Fibroblast of the aortic adventitia (primary cell): Measurements from ENCODE around the gene LARP1B. TPM values are rescaled to one million over a fixed set of nuclear protein-coding genes. Genes with fewer than 3 reads are reported as not detected.

Experiments
- DNase-seq: peaks from one replicate; pipeline ENCODE4 v3.0.0-alpha.2; 2010; ENCODE audit warnings: low read depth
- H3K4me3 ChIP-seq: 2 replicates; pipeline ENCODE4 v1.5.1; 2011; ENCODE audit warnings: low read depth, mild to moderate bottlenecking, control low read depth, low read length, moderate library complexity
- CTCF ChIP-seq: IDR thresholded peaks from 2 replicates; pipeline ENCODE4 v1.5.1; 2011; ENCODE audit warnings: mild to moderate bottlenecking, low read length, control low read depth, inconsistent platforms; ENCODE audit not compliant: insufficient read depth
- total RNA-seq: library from RNA; depleted of rRNA; stranded (reverse); fragments of >200 nt; gene quantifications from 2 replicates; pipeline ENCODE4 v1.2.3, GENCODE V29; 2012; ENCODE audit warnings: low replicate concordance

Gene LARP1B
- total RNA-seq, 1 donor, result 23.8 TPM

- peak; percentile 65 for DNase-seq
- TF ChIP-seq CTCF, result no peak
- H3K4me3 ChIP-seq, result no peak overlapping the region
These were observed 102.3 kb downstream of the LARP1B start for GRCh38 chr4:128163177-128164117.

- TF ChIP-seq CTCF, result no peak
- no peak for DNase-seq
- no peak overlapping the region for H3K4me3 ChIP-seq
These were observed 105.9 kb downstream of the LARP1B start for GRCh38 chr4:128166982-128167381.

GRCh38 chr4:128168701-128169100, 107.6 kb downstream of the LARP1B start:
- no peak for TF ChIP-seq CTCF
- DNase-seq, result no peak
- no peak overlapping the region for H3K4me3 ChIP-seq

- H3K4me3 ChIP-seq, result no peak overlapping the region
- no peak for DNase-seq
- no peak for TF ChIP-seq CTCF
These were observed 108.1 kb downstream of the LARP1B start for GRCh38 chr4:128169245-128169644.

- H3K4me3 ChIP-seq, result no peak overlapping the region
- no peak for DNase-seq
- TF ChIP-seq CTCF, result no peak
These were observed 115.5 kb downstream of the LARP1B start for GRCh38 chr4:128176643-128177042.

GRCh38 chr4:128177498-128177897, 116.4 kb downstream of the LARP1B start:
- DNase-seq, result peak; percentile 32
- TF ChIP-seq CTCF, result no peak

More at GRCh38 chr4:128177498-128177897, 116.4 kb downstream of the LARP1B start:
- H3K4me3 ChIP-seq, result no peak overlapping the region
